ENCODE measurements around the gene EIF2S2. TPM values are rescaled to one million over a fixed set of nuclear protein-coding genes. Genes with fewer than 3 reads are reported as not detected.

The EIF2S2 gene
- total and polyA plus RNA-seq, 9 donors: 38.1 to 62.3 (median 47.7) TPM

GRCh38 chr20:34082232-34082887, 29.7 kb downstream of the EIF2S2 start:
- no peak for DNase-seq

DNA sequence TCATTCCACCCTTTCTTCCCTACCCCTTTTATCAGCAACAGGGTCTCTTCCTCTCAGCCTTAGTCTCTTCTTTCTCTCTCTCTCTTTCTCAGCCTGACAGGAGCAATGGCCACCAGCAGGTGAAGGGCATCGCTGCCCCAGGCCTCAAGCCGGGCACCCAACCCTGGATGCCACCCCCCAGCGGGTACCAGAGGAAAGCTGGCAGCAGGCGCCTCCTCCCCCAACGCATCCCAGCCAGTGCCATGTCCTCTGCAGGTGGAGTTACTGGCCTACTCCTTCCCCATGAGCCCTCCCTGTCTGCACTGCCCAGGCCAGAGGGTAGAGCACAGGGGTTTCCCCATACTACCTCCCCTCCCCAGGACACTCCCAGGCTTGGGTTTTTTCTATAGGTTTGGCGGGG, 32.2 kb downstream of the EIF2S2 start:
- H3K4me1 ChIP-seq (ENCODE audit: control insufficient read depth, insufficient read depth, low read length): peaks cover 28% of the 10 kb centered on the region
- H3K9me3 ChIP-seq (replicated peaks; ENCODE audit: control insufficient read depth, low read depth, low read length): no peaks in the 10 kb centered on the region
- no peak overlapping the region for H3K4me3 ChIP-seq (ENCODE audit: low read length)
- H3K27ac ChIP-seq (ENCODE audit: low read length): no peak overlapping the region
- H3K27me3 ChIP-seq (ENCODE audit: control insufficient read depth, insufficient read depth, low read length): no peaks in the 10 kb centered on the region
- 93% methylated on average over 3 of the region's 6 CpGs for WGBS (ENCODE audit: insufficient coverage)
- no peak for DNase-seq
- peaks cover 94% of the 10 kb centered on the region for H3K36me3 ChIP-seq (ENCODE audit: control insufficient read depth, insufficient read depth, low read length)

More at GRCh38 chr20:34082232-34082887, 29.7 kb downstream of the EIF2S2 start:
- H3K4me3 ChIP-seq (ENCODE audit: low read length): no peak overlapping the region
- peaks cover 86% of the 10 kb centered on the region for H3K36me3 ChIP-seq (ENCODE audit: control insufficient read depth, insufficient read depth, low read length)
- WGBS (ENCODE audit: insufficient coverage): 90% methylated on average over 8 of the region's 8 CpGs
- H3K27me3 ChIP-seq (ENCODE audit: control insufficient read depth, insufficient read depth, low read length): no peaks in the 10 kb centered on the region
- H3K27ac ChIP-seq (ENCODE audit: low read length): no peak overlapping the region
- H3K9me3 ChIP-seq (replicated peaks; ENCODE audit: control insufficient read depth, low read depth, low read length): no peaks in the 10 kb centered on the region
- peaks cover 18% of the 10 kb centered on the region for H3K4me1 ChIP-seq (ENCODE audit: control insufficient read depth, insufficient read depth, low read length)

DNA sequence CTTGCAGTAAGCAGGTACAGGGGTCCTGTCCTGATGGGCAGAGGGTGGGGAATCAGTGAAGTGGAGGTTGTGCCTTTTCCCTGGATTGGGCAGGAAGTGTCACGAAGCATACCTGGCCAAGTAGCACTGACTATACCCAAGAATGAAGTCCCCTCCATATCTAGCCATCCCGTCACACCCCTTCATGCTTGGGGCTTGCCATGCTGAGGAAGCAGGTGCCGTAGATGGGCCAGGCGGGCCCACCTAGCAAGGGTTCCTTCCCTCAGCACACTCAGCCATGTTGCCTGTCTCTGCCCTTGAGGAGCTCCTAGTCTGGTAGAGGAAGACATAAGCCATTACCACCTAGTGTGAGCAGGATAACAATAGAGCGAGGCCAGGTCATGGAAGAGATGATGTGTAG, 33.5 kb downstream of the EIF2S2 start:
- no peak overlapping the region for H3K4me3 ChIP-seq (ENCODE audit: low read length)
- no peak for DNase-seq
- 100% methylated on average over 3 of the region's 5 CpGs for WGBS (ENCODE audit: insufficient coverage)
- H3K36me3 ChIP-seq (ENCODE audit: control insufficient read depth, insufficient read depth, low read length): peaks cover 97% of the 10 kb centered on the region
- no peaks in the 10 kb centered on the region for H3K27me3 ChIP-seq (ENCODE audit: control insufficient read depth, insufficient read depth, low read length)
- peaks cover 38% of the 10 kb centered on the region for H3K4me1 ChIP-seq (ENCODE audit: control insufficient read depth, insufficient read depth, low read length)
- H3K9me3 ChIP-seq (replicated peaks; ENCODE audit: control insufficient read depth, low read depth, low read length): no peaks in the 10 kb centered on the region
- H3K27ac ChIP-seq (ENCODE audit: low read length): no peak overlapping the region

- Histone ChIP-seq H3K4me1 (ENCODE audit: control insufficient read depth, insufficient read depth, low read length) (peaks cover 23% of the 10 kb centered on the region), H3K27ac (ENCODE audit: low read length) (no peak overlapping the region), H3K36me3 (ENCODE audit: control insufficient read depth, insufficient read depth, low read length) (peaks cover 91% of the 10 kb centered on the region), H3K9me3 (replicated peaks; ENCODE audit: control insufficient read depth, low read depth, low read length) (no peaks in the 10 kb centered on the region), H3K4me3 (ENCODE audit: low read length) (no peak overlapping the region), H3K27me3 (ENCODE audit: control insufficient read depth, insufficient read depth, low read length) (no peaks in the 10 kb centered on the region)
- WGBS (ENCODE audit: insufficient coverage): 76% methylated on average over 5 of the region's 20 CpGs
- DNase-seq: no peak
These were observed 35.1 kb downstream of the EIF2S2 start for GRCh38 chr20:34076952-34077351.

DNA sequence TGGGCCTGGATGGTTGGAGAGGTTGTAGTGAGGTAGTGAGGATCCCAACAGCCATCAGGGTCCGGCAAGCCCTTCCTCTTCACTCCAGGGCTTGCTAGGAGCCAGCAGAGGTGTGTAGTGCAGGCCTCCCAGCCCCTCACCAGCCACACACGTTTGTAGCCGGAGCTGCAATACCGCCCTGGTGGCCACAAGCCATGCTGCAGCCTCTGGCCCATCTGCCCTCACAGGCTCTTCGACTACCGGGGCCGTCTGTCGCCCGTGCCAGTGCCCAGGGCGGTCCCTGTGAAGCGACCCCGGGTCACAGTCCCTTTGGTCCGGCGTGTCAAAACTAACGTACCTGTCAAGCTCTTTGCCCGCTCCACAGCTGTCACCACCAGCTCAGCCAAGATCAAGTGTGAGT, 36.4 kb downstream of the EIF2S2 start:
- Histone ChIP-seq H3K27ac (ENCODE audit: low read length) (no peak overlapping the region), H3K4me1 (ENCODE audit: control insufficient read depth, insufficient read depth, low read length) (peaks cover 22% of the 10 kb centered on the region), H3K4me3 (ENCODE audit: low read length) (no peak overlapping the region), H3K27me3 (ENCODE audit: control insufficient read depth, insufficient read depth, low read length) (no peaks in the 10 kb centered on the region), H3K9me3 (replicated peaks; ENCODE audit: control insufficient read depth, low read depth, low read length) (no peaks in the 10 kb centered on the region), H3K36me3 (ENCODE audit: control insufficient read depth, insufficient read depth, low read length) (peaks cover 84% of the 10 kb centered on the region)
- DNase-seq: no peak
- 83% methylated on average over 15 of the region's 16 CpGs for WGBS (ENCODE audit: insufficient coverage)

DNA sequence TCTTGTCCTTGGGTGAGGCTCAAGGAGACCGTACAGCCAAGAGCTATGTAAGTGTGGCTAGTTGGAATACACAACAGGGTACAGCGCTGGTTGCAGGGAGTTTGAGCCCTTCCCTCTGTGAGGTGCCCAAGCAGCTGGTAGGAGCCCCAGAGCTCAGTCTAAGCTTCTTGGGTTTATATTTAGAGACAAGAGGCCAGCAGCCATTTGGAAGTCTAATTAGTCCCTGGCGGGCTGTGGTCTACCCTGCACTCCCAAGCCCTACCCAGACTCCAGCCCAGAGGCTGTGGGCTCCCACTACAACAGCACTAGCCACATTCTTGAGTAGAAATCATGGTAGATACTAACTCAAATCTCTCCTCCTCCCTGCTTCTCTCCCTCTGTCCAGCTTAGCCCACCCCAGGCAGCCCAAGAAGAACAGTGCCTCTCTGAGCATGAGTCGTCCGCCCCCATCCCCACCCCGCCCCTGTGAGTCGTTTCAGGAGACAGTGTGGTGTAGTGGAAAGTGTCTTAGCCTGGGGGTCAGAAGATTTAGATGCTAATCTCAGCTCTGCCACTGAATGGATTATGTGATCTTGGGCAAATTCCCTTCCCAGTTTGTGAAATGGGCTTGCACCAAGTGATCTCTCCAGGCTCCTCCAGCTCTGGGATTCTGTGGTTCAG, 37.8 kb downstream of the EIF2S2 start:
- peaks cover 70% of the 10 kb centered on the region for H3K36me3 ChIP-seq (ENCODE audit: control insufficient read depth, insufficient read depth, low read length)
- no peaks in the 10 kb centered on the region for H3K27me3 ChIP-seq (ENCODE audit: control insufficient read depth, insufficient read depth, low read length)
- H3K27ac ChIP-seq (ENCODE audit: low read length): no peak overlapping the region
- no peaks in the 10 kb centered on the region for H3K9me3 ChIP-seq (replicated peaks; ENCODE audit: control insufficient read depth, low read depth, low read length)
- WGBS (ENCODE audit: insufficient coverage): 85% methylated on average over 4 of the region's 7 CpGs
- no peak for DNase-seq
- H3K4me3 ChIP-seq (ENCODE audit: low read length): no peak overlapping the region
- peaks cover 28% of the 10 kb centered on the region for H3K4me1 ChIP-seq (ENCODE audit: control insufficient read depth, insufficient read depth, low read length)

DNA sequence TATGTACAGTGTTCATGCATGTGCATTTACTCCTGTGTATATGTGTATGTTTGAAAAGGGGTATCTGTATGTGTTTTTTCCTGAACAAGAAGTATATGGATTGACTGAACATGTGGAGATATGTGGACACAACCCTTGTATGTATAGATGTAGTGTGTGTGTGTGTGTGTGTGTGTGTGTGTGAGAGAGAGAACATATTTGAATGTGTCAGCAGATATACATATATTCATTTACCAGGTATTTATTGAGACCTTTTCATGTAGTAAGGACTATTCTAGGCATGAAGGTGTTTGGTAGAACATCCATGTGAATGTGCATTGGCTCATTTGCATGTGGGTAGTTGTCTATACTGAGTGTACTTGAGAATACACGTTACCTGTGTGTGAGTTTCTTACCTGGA, 39.3 kb downstream of the EIF2S2 start:
- WGBS (ENCODE audit: insufficient coverage): 100% methylated on average over 1 of the region's 1 CpG
- no peak overlapping the region for H3K27ac ChIP-seq (ENCODE audit: low read length)
- H3K4me1 ChIP-seq (ENCODE audit: control insufficient read depth, insufficient read depth, low read length): peaks cover 29% of the 10 kb centered on the region
- no peak for DNase-seq
- no peak overlapping the region for H3K4me3 ChIP-seq (ENCODE audit: low read length)
- H3K36me3 ChIP-seq (ENCODE audit: control insufficient read depth, insufficient read depth, low read length): peaks cover 56% of the 10 kb centered on the region
- H3K9me3 ChIP-seq (replicated peaks; ENCODE audit: control insufficient read depth, low read depth, low read length): no peaks in the 10 kb centered on the region
- H3K27me3 ChIP-seq (ENCODE audit: control insufficient read depth, insufficient read depth, low read length): no peaks in the 10 kb centered on the region

DNA sequence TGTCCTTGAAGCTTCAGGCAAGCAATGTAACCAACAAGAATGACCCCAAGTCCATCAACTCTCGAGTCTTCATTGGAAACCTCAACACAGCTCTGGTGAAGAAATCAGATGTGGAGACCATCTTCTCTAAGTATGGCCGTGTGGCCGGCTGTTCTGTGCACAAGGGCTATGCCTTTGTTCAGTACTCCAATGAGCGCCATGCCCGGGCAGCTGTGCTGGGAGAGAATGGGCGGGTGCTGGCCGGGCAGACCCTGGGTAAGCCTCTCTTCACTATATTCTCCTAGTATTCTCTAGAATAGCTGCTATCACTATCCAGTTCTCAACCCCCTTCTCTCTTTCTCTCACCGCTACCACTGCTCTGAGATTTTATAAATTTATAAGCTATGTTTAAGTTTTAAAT, 40.0 kb downstream of the EIF2S2 start:
- no peaks in the 10 kb centered on the region for H3K27me3 ChIP-seq (ENCODE audit: control insufficient read depth, insufficient read depth, low read length)
- H3K4me3 ChIP-seq (ENCODE audit: low read length): no peak overlapping the region
- DNase-seq: no peak
- 89% methylated on average over 3 of the region's 8 CpGs for WGBS (ENCODE audit: insufficient coverage)
- H3K4me1 ChIP-seq (ENCODE audit: control insufficient read depth, insufficient read depth, low read length): peaks cover 29% of the 10 kb centered on the region
- H3K27ac ChIP-seq (ENCODE audit: low read length): no peak overlapping the region
- H3K36me3 ChIP-seq (ENCODE audit: control insufficient read depth, insufficient read depth, low read length): peaks cover 49% of the 10 kb centered on the region
- no peaks in the 10 kb centered on the region for H3K9me3 ChIP-seq (replicated peaks; ENCODE audit: control insufficient read depth, low read depth, low read length)

DNA sequence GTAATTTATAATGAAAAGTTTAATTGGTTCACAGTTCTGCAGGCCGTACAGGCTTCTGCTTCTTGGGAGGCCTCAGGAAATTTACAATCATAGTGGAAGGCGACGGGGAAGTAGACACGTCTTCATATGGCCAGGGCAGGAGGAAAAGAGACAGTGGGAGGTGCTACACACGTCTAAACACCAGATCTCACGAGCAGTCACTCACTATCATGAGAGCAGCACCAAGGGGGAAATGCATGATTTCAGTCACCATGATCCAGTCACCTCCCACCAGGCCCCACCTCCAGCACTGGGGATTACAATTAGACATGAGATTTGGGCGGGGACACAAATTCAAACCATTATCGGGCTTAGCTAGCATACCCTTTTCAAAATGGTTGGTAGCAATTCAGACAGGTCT, 41.2 kb downstream of the EIF2S2 start:
- Histone ChIP-seq H3K36me3 (ENCODE audit: control insufficient read depth, insufficient read depth, low read length) (peaks cover 39% of the 10 kb centered on the region), H3K9me3 (replicated peaks; ENCODE audit: control insufficient read depth, low read depth, low read length) (no peaks in the 10 kb centered on the region), H3K27ac (ENCODE audit: low read length) (no peak overlapping the region), H3K27me3 (ENCODE audit: control insufficient read depth, insufficient read depth, low read length) (no peaks in the 10 kb centered on the region), H3K4me3 (ENCODE audit: low read length) (no peak overlapping the region), H3K4me1 (ENCODE audit: control insufficient read depth, insufficient read depth, low read length) (peaks cover 35% of the 10 kb centered on the region)
- no peak for DNase-seq
- 85% methylated on average over 6 of the region's 8 CpGs for whole genome bisulfite sequencing (ENCODE audit: insufficient coverage)

GRCh38 chr20:34070079-34070439, 42.0 kb downstream of the EIF2S2 start:
- peaks cover 36% of the 10 kb centered on the region for H3K36me3 ChIP-seq (ENCODE audit: control insufficient read depth, insufficient read depth, low read length)
- no CpG with 5 or more reads among the region's 3 CpGs for WGBS (ENCODE audit: insufficient coverage)
- no peak overlapping the region for H3K27ac ChIP-seq (ENCODE audit: low read length)
- no peaks in the 10 kb centered on the region for H3K27me3 ChIP-seq (ENCODE audit: control insufficient read depth, insufficient read depth, low read length)
- no peaks in the 10 kb centered on the region for H3K9me3 ChIP-seq (replicated peaks; ENCODE audit: control insufficient read depth, low read depth, low read length)
- no peak for DNase-seq
- H3K4me1 ChIP-seq (ENCODE audit: control insufficient read depth, insufficient read depth, low read length): peaks cover 29% of the 10 kb centered on the region
- no peak overlapping the region for H3K4me3 ChIP-seq (ENCODE audit: low read length)
